ENCODE measurements around the gene ACVRL1.

DNA sequence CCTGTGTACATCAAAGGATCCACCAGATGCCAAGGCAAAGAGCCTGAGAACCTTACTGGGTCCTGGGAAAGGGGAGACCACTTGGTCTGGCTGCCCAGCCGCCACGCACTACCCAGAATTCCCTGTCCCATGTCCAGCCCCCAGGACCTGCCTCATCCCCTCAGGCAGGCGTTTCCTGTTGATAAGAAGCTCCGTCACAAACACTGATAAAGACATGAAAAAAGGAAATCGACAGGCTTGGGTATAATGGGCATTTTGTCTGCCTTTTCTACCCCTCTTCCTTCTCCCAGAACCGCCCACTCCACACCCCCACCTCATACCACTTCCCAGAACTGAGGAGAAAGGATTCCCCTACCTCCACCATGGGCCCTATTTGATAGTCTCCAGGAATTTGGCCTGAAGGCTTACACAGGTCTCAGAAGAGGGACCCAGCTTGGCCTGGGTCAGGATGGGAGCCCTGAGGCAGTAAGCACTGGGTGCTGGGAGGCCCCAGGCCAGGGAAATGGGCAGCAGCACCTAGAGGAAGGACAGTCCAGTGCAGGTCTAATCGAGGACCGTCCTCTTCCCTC, 18.8 kb downstream of the ACVRL1 start:
- TF ChIP-seq, protein P1, sequence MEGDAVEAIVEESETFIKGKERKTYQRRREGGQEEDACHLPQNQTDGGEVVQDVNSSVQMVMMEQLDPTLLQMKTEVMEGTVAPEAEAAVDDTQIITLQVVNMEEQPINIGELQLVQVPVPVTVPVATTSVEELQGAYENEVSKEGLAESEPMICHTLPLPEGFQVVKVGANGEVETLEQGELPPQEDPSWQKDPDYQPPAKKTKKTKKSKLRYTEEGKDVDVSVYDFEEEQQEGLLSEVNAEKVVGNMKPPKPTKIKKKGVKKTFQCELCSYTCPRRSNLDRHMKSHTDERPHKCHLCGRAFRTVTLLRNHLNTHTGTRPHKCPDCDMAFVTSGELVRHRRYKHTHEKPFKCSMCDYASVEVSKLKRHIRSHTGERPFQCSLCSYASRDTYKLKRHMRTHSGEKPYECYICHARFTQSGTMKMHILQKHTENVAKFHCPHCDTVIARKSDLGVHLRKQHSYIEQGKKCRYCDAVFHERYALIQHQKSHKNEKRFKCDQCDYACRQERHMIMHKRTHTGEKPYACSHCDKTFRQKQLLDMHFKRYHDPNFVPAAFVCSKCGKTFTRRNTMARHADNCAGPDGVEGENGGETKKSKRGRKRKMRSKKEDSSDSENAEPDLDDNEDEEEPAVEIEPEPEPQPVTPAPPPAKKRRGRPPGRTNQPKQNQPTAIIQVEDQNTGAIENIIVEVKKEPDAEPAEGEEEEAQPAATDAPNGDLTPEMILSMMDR (conservative IDR thresholded peaks at IDR 0.05) = no peak
- no peak for TF ChIP-seq EZH2 (IDR thresholded peaks at IDR 0.05; ENCODE audit: low read depth)

Measured in PC-9 (cell line).